NCI-H2081 treated with DMSO at 0.1 percent for 48 hours (cell line): Measurements from ENCODE around the gene RFNG.

Experiments
- DNase-seq: peaks from one replicate; lab custom pipeline; 2025; lab: John Stamatoyannopoulos, UW

The RFNG gene

DNA sequence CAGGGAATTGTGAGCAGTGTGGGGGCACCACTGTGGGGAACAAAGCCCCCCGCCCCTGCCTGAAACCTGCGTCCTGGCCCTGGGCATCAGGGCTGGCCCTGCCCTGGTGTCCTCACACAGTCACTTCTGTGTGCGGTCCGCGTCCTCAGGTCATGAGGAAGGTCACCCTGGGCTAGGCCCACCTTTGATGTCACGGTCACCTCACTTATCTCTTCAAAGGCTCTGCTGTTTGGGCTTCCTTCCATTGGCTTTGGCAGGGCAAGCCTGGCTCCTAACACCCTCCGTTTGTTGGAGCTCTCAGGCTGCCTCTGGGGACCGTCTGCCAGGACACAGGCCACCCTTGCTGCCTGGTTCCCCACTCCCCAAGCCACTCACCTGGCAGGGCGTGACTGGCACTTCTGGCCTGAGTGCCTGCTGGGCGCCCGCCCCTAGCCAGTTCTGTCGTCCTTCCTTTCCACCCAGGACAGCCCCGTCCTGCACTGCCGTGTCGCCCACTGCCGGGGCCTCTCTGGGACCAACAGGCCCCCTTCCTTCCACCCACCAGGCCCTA lies 37.8 kb downstream of the RFNG start:
- no peak for DNase-seq

GRCh38 chr17:82013341-82013740 lies 38.3 kb downstream of the RFNG start:
- DNase-seq = no peak

DNA sequence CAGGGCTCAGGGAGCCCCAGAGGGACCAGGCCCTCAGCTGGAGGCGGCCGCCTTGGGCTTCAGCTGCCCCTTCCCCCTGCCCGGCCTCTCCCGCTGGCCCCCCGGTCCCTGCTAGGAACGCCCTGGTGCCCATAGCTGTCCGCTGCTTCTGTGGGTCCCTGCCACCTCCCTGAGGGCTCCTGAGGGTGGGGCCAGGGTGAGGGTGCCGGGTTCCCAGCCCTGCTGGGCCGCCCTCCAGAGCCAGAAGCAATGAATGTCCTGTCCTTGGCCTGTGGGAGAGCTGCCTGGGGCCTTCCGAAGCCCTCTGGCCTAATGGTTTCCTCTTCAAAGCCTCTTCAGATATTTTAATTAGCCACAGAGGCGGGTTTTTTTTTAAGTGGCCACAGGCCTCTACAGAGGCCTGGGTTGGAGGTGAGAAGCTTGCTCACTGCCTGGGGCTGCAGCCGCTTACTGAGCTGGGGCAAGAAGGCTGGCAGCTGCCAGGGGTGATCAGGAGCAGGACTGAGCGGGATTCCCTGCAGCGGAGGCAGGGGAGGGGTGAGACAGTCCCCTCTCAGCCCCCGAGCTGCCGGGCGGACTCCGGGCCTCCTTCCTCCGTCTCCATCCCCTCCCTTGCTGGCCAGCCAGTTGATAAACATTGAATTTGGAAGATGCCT lies 38.8 kb downstream of the RFNG start:
- no peak for DNase-seq

DNA sequence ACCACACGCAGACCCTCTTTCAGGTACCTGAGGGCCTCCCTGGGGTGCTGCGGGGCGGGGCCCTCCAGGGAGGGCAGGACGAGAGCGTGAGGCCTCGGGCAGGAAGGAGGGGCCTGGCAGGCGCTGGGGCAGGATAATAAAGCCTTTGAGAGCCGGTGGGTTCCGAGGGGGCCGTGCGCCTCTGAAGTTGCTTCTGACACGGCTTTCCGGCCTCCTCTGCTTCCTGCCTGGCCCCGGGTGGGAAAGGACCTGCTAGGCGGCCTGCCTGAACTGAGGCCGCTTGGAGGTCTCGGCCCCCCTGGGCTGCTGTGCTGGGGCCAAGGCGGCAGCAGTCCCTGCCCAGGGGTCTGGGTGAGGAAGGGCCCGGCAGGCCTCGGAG lies 39.4 kb downstream of the RFNG start:
- no peak for DNase-seq

GRCh38 chr17:82011617-82012187 lies 39.9 kb downstream of the RFNG start:
- no peak for DNase-seq

DNA sequence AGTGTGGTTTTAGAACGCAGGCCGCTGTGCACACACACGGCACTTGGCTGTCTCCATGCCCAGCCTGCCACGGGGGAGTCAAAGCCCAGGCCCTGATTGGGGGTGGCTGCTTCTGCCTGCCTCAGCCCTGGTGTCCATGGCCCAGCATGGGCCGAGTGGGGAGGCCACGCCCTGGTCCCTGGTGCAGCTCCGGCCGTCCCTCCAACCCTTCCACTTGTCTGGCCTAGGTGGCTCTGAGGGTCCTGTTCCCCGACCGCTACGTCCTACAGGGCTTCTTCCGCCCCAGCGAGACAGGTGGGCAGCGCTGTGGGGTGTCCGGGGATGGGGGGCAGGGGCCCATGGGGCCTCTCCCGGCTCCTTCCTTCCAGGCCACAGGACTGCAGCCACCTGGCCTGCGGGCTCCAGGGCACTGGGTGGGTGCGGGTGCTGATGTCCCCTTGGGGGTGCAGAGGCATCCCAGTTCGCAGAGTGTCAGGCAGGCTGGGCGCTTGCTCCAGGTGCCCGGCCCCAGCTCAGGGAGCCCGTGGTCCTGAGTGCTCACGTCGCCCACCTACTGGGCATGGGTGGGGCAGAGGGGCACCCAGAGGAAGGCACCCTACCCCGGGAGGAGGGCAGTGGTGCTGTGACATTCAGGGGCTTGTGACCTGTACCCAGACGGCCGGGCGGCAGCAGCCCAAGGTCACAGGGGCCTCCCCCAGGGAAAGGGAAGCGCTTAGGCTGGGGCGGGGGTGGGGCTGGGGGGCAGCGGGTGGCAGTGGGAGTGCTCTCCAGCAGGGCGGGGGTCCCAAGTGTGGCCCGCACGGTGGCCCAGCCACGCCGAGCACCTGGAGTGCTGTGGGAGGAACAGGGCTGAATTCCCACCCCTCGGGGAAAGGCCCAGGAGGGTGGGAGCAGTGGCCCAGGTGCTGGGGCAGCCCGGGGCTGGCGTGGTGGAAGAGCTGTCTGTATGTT lies 40.8 kb downstream of the RFNG start:
- DNase-seq = no peak

- DNase-seq = no peak
Observed at GRCh38 chr17:82009413-82009812, 42.2 kb downstream of the RFNG start.

DNA sequence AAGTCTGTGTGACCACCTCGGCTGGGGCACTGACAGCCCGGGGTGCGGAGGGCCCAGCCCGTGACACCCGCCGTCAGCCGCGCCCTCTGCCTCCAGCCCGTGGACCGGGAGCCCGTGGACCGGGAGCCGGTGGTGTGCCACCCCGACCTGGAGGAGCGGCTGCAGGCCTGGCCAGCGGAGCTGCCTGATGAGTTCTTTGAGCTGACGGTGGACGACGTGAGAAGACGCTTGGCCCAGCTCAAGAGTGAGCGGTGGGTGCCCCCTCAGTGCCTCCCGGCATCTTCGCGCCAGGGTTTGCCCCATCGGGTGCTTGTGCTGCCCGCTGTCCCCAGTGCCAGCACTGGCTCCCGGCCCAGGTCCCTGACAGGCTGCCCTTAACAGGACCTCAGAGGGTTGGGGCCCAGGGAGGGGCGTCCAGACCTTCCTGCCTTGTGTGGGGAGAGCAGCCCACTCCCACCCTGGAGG lies 42.6 kb downstream of the RFNG start:
- DNase-seq = no peak

DNA sequence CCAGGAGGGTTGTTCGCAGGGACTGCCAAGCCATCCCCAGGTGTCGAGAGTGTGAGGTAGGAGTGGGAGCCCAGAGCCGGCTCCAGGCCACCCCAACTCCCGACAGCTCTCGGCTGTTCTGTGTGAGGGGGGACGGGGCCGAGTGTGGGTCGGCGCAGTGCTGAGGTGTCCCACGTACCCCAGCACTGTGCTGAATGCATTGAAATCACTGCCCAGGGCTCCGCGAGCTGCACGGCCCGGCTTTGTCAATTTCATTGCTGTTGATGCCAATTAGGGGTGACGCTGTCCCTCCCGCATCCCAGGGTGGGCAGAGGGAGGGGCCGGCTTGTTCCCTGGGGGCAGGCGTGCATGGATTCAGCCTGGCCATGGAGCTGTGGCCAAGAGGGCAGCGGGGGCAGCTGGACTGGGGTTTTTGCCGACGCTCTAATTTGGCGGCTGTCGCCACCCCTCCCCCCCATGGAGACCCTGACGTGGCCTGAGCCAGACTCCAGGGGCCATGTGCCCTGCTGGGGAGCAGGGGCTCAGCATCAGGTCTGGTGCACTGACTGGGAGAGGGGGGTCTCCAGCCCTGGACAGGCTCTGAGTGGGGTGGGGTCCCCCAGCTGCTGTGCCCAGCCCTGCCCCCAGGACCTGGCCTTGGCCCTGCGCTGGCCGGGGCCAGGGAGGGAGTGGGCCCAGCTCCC lies 43.2 kb downstream of the RFNG start:
- no peak for DNase-seq

GRCh38 chr17:82007495-82008257 lies 43.9 kb downstream of the RFNG start:
- no peak for DNase-seq

DNA sequence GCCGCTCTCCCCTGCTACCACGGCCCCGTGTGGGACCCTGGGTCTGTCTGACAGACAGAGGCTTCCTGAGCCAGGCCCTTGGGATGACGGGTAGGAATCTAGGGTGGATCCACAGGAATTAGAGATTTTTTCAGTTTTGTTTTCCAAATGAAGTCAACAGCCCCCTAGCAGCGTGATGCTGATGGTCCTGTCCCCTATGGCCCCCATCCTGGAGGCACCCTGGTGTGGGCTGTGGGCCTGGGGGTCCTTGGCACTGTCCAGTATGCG lies 44.5 kb downstream of the RFNG start:
- no peak for DNase-seq

- DNase-seq = no peak
Observed at GRCh38 chr17:82006468-82007227, 45.0 kb downstream of the RFNG start.

GRCh38 chr17:82005701-82006348 lies 45.8 kb downstream of the RFNG start:
- no peak for DNase-seq

DNA sequence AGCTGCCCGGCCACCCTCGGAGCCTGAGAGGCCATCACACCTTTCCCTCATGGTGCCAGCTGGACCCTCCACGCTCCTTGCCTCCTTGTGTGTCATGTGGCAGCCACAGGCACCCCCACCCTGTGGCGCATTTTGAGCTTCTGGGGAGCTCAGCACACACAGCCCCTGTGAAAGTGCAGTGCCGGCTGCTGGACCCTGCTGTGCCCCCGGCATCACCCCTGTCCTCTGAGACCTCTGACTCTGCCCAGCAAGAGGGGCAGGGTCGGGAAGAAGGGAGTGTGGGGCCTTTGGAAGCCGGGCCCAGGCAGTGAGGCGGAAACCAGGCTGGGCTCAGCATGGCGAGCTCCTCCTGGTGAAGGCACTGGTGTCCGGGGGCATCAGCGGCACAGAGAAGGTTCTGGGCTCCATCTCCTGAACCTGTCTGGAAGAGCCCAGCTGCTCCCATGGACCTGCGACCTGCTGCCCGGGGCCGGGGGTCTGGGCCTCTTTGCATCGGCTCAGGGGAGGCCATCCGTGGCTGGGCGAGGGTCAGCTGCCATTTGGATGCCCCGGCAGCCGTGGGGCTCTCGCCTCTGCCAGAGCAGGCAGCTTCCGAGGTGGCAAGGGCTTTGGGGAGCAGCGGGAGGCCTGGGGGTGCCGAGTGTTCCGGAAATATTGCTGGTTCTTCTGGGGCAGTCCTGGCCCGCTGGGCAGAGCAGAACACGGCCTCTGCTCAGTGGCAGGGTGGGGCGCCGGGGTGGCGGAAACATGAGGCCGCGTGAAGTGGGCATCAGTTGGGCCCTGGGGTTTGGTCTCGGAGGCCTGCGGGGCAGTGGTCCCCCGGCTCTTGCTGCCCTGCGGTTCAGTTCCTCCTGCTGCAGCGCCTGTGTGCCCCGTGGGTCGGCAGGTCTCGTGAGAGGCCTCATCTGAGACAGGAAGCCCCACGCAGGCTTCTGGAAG lies 46.8 kb downstream of the RFNG start:
- no peak for DNase-seq

- no peak for DNase-seq
Observed at GRCh38 chr17:82003411-82004381, 47.9 kb downstream of the RFNG start.

GRCh38 chr17:82001571-82002056 lies 50.0 kb downstream of the RFNG start:
- no peak for DNase-seq

- no peak for DNase-seq
Observed at GRCh38 chr17:82000803-82001570, 50.6 kb downstream of the RFNG start.
